Hematopoietic multipotent progenitor cell (in vitro differentiated cells): ENCODE measurements around the gene LRP8. TPM values are rescaled to one million over a fixed set of nuclear protein-coding genes. Genes with fewer than 3 reads are reported as not detected.
"Not testable (repeated sequence)": the region's sequence is repeated elsewhere in the genome, so short reads cannot be mapped to it uniquely, and the experiment has no call there.

Experiments
- DNase-seq, 3 donors: peaks; one replicate each; pipeline ENCODE4 v3.0.0-alpha.2; 2011 to 2015; ENCODE audit warnings: low read depth in 2 of 3, low spot score in 2 of 3
- total RNA-seq: library from RNA; depleted of rRNA; stranded (reverse); fragments of >200 nt; gene quantifications from one replicate; pipeline ENCODE4 v1.2.3, GENCODE V29; 2012

The LRP8 gene
- total RNA-seq, 1 donor, result 30.7 TPM

GRCh38 chr1:53220962-53221286 is 106.9 kb downstream of the LRP8 start:
- DNase-seq, result no peak

GRCh38 chr1:53220171-53220961 is 107.5 kb downstream of the LRP8 start, which contains the start of gene CZIB:
TSS of gene CZIB (minus strand) at chr1:53220634. CDS start at chr1:53220575, 59 bp downstream.
- peak; percentile 84 to 92 (median 90) for DNase-seq

GRCh38 chr1:53219711-53220110 is 108.2 kb downstream of the LRP8 start:
- DNase-seq, result no peak

GRCh38 chr1:53218201-53218600 is 109.7 kb downstream of the LRP8 start:
- no peak for DNase-seq

GRCh38 chr1:53214376-53214940 is 113.4 kb downstream of the LRP8 start:
- DNase-seq, result no peak

- no peak for DNase-seq
Measured at GRCh38 chr1:53210954-53211353, 116.9 kb downstream of the LRP8 start.

GRCh38 chr1:53210352-53210751 is 117.5 kb downstream of the LRP8 start:
- DNase-seq, result no peak

- DNase-seq, result no peak
Measured at GRCh38 chr1:53207726-53208125, 120.1 kb downstream of the LRP8 start.

- DNase-seq, result no peak
Measured at GRCh38 chr1:53206735-53207379, 121.0 kb downstream of the LRP8 start.

- peak in 1 of 3 donors; percentile 20 for DNase-seq
Measured at GRCh38 chr1:53206083-53206685, 121.7 kb downstream of the LRP8 start.

- not testable (repeated sequence) for DNase-seq
Measured at GRCh38 chr1:53205496-53205895, 122.4 kb downstream of the LRP8 start.

- DNase-seq, result no peak
Measured at GRCh38 chr1:53203466-53203865, 124.4 kb downstream of the LRP8 start.

GRCh38 chr1:53198241-53198651 is 129.6 kb downstream of the LRP8 start:
- DNase-seq, result no peak

GRCh38 chr1:53197291-53198200 is 130.3 kb downstream of the LRP8 start:
- DNase-seq, result no peak

- peak; percentile 58 to 93 (median 87) for DNase-seq
Measured at GRCh38 chr1:53196485-53197290, 131.2 kb downstream of the LRP8 start, which contains the start of gene CPT2. TSS of gene CPT2 (plus strand) at chr1:53196824. CDS start at chr1:53196944, 120 bp downstream.

GRCh38 chr1:53196017-53196484 is 131.8 kb downstream of the LRP8 start:
- no peak for DNase-seq

GRCh38 chr1:53195246-53196016 is 132.4 kb downstream of the LRP8 start:
- no peak for DNase-seq
